Activated CD8-positive, alpha-beta memory T cell treated with anti-CD3 and anti-CD28 coated beads for 48 hours (primary cell): ENCODE measurements around the gene ZNF213.

Experiments
- DNase-seq, 3 experiments: peaks; one replicate each; pipeline ENCODE4 v3.0.0-alpha.2; 2020; ENCODE audit warnings: low read depth in 2 of 3, low spot score in 2 of 3

The ZNF213 gene

DNA sequence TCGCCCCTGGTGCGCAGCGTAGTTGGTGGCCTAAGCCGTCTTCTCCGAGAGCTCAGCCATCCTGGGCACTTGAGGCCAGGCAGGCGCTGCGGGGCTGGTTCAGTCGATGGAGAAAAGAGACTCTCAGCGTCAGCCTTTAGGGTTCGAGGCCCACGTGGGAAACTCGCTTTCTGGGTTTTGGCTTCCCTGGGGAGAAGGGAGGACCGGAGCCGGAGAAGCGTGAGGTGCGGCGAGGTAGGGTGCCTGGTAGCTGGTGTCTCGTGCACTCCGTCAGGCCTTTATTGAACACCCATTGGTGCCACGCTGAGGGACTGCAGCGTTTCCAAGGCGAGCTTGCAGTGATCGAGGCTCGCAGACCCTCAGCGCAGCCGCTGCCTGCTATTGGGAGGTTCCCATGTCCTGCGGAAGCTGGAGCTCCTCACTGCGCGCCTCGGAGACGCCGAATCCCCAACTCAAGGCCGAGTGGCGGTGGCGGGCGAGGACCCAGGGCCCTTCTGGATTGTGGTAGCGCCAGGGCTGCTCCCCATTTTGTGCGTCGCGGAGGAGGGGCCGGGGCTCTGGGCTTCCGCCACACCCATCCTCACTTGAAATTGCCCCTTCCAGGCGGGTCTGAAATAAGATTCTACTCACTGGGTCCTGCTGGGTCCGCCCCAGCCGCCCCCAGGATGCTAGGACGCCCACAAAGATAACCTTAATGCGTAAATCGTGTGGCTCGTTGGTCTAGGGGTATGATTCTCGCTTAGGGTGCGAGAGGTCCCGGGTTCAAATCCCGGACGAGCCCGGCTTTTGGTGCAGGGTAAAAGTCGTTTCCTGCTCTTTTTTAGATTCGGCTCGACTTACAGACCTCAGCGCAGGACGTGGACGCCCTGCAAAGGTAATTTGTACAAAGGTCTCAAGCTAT lies 54.3 kb downstream of the ZNF213 start:
- peak; percentile 64 to 92 (median 74) for DNase-seq

DNA sequence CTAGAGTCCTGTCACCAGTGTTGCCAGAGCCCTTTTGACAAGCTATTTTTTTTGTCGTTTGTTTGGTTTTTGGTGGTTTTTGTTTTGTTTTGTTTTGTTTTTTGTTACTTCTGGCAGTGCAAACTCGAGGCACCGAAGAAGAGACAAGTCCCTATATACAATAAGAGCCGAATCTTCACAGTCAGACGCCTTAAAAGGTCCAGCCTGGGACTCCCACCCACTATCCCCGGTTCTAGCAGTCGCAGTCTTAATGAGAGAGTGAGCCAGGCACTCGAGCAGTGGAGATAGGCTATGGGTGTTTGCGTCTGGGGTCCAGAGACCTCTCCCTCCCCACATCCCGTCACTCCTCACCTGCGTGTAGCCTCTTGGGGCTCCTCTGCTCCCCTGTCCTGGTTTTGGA lies 55.0 kb downstream of the ZNF213 start:
- DNase-seq = no peak

DNA sequence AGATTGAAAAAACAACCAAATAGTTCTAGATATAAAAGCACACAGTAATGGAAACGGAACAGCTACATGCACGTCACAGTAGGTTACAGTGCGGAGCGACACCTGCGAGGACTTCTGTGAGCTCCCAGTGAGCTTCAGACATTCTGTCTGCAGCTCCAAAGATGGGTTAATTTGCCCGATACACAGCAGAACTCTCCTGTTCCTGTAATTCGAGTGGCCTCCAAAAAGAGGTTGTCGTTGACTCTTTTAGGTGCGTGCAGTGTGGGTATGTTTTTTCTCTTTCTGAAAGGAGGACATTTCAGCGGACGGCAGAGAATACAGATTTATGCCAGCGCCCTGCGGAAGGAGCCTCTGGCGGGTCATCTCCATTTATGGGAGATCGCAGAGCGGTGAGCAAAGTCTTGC lies 56.1 kb downstream of the ZNF213 start:
- no peak for DNase-seq
